Spleen (tissue), 11 donors: ENCODE measurements around the gene SDHC. TPM values are rescaled to one million over a fixed set of nuclear protein-coding genes. Genes with fewer than 3 reads are reported as not detected.

ENCODE experiments used
- DNase-seq: peaks from one replicate; pipeline ENCODE4 v3.0.0-alpha.2; 2020
- H3K27ac ChIP-seq, 8 donors: fragments of 200-600 bp; sonication (generic) in 7 of 8; 1 replicate in 4 of 8; 2 replicates in 4 of 8; pipeline versions ENCODE4 v1.5.0 to v1.8.0; 2016 to 2021; ENCODE audit warnings: inconsistent platforms in 4 of 8, mild to moderate bottlenecking in 4 of 8, moderate library complexity in 1 of 8
- H3K27me3 ChIP-seq, 7 donors: fragments of 200-600 bp; sonication (generic) in 6 of 7; replicated peaks in 1 of 7; 1 replicate in 4 of 7; 2 replicates in 3 of 7; pipeline versions ENCODE4 v1.5.0 to v1.8.0; 2016 to 2021; ENCODE audit warnings: inconsistent platforms in 3 of 7, mild to moderate bottlenecking in 1 of 7
- H3K36me3 ChIP-seq, 6 donors: fragments of 200-600 bp; sonication (generic) in 5 of 6; 1 replicate in 4 of 6; 2 replicates in 2 of 6; pipeline versions ENCODE4 v1.5.0 to v1.8.0; 2016 to 2021; ENCODE audit warnings: inconsistent platforms in 2 of 6
- H3K4me1 ChIP-seq, 6 donors: fragments of 200-600 bp; sonication (generic) in 5 of 6; 1 replicate in 3 of 6; 2 replicates in 3 of 6; pipeline versions ENCODE4 v1.5.0 to v1.8.0; 2016 to 2021; ENCODE audit warnings: inconsistent platforms in 3 of 6
- H3K4me3 ChIP-seq, 8 donors: fragments of 200-600 bp; sonication (generic) in 7 of 8; 1 replicate in 4 of 8; 2 replicates in 4 of 8; pipeline versions ENCODE4 v1.5.0 to v1.8.0; 2016 to 2021; ENCODE audit warnings: inconsistent platforms in 4 of 8, mild to moderate bottlenecking in 4 of 8, moderate library complexity in 2 of 8
- H3K9me3 ChIP-seq, 8 donors: fragments of 200-600 bp; sonication (generic) in 7 of 8; 1 replicate in 4 of 8; 2 replicates in 4 of 8; pipeline versions ENCODE4 v1.5.0 to v1.8.0; 2016 to 2021; ENCODE audit warnings: inconsistent platforms in 4 of 8
- CTCF ChIP-seq, 11 experiments: fragments of 200-600 bp in 7 of 11; fragments of 450-650 bp in 4 of 11; sonication (generic) in 4 of 11; IDR thresholded peaks in 8 of 11; conservative IDR thresholded peaks in 3 of 11; 1 replicate in 7 of 11; 2 replicates in 4 of 11; pipeline versions ENCODE4 v1.4.0 to v1.8.0; 2016 to 2021; ENCODE audit warnings: antibody characterized with exemption in 11 of 11, inconsistent platforms in 4 of 11, mild to moderate bottlenecking in 1 of 11
- POLR2A ChIP-seq, 3 donors: fragments of 450-650 bp; IDR thresholded peaks; one replicate each; pipeline ENCODE4 v1.5.1; 2017; ENCODE audit warnings: antibody characterized with exemption in 3 of 3, mild to moderate bottlenecking in 1 of 3
- POLR2AphosphoS5 ChIP-seq, 3 donors: sonication (generic); formaldehyde crosslinking; IDR thresholded peaks; one replicate each; pipeline ENCODE4 v1.5.1; 2017; ENCODE audit warnings: antibody characterized with exemption in 3 of 3
- WGBS, 5 donors: extraction: QIAGEN DNeasy Blood & Tissue Kit in 3 of 5; methylation state at CpG; one replicate each; pipeline versions ENCODE4 v1.1.5 to v1.1.7; 2013 to 2018; 5-methylcytosine and 5-hydroxymethylcytosine counted together
- intact Hi-C: fragments of 100-400 bp; cut with DNase I; formaldehyde crosslinking; loops from one replicate; pipeline ENCODE4 v1.15.0; 2023; ENCODE audit warnings: low total_unique reads
- polyA plus RNA-seq, 3 donors: library from polyadenylated mRNA; stranded (reverse); fragments of 200-250 nt; gene quantifications; one replicate each; pipeline ENCODE4 v1.2.1, GENCODE V29; 2013
- total RNA-seq, 7 donors: library from RNA; depleted of rRNA in 3 of 7; stranded (reverse); fragments of >200 nt in 3 of 7; fragmentation: NEBNext Ultra II Directional in 4 of 7; extraction: Animal tissue kit (Norgen Biotek cat#: 25700) in 4 of 7; gene quantifications; one replicate each; pipeline versions ENCODE4 v1.1.0 to v1.2.1, GENCODE V29; 2016 to 2021
- donor health status: healthy with polysubstance abuse.
- donor health status: DM: no; HTN: no; CAD: no; lungs with moderate emphysema.
- donor health status: DM: no; HTN: no; CAD: no.
- donor health status: Bipolar disorder and iron deficiency.
- donor health status: healthy.
- donor health status: DM: no; HTN: no; CAD: no.
- donor health status: DM: yes; HTN: yes; CAD: no.

Gene SDHC
- total and polyA plus RNA-seq, 10 donors: 57.0 to 170 (median 133) TPM

DNA sequence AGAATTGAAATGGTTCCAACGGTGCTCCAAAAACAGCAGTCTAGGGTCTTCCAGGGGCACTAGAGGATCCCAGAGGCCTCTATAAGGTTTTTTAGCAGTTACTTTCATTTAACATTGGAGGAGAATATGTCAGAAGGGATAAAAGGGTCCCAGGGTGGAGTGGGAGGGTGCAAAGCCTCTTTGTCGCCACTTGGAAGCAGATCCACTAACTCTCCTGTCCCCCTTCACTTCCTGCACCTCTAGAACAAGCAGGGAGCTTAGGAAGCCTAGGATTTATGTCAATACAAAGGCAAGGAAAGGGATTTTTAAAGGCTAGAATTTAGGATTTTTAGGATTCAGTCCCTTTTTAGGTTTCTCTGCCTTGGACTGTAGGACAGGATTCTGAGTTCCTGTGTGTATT is 47.3 kb upstream of the SDHC start:
- H3K9me3 ChIP-seq: no peaks in the 10 kb centered on the region
- TF ChIP-seq POLR2AphosphoS5 (IDR thresholded peaks at IDR 0.05) (no peak), CTCF (IDR thresholded peaks at IDR 0.05 in 8 of 11, conservative IDR thresholded peaks at IDR 0.05 in 3 of 11) (no peak)
- intact Hi-C loops: no loop called here
- no peak overlapping the region for H3K4me3 ChIP-seq
- no peak for DNase-seq
- peaks cover 0 to 26% (median 0%) of the 10 kb centered on the region in 7 donors for H3K27me3 ChIP-seq
- peaks cover 0 to 12% (median 0%) of the 10 kb centered on the region in 6 donors for H3K4me1 ChIP-seq
- no peaks in the 10 kb centered on the region for H3K36me3 ChIP-seq
- H3K27ac ChIP-seq: no peak overlapping the region
- WGBS, 5 donors: 57 to 86% (median 79%) methylated on average over 2 of the region's 2 CpGs

GRCh38 chr1:161267321-161267720 is 46.9 kb upstream of the SDHC start:
- Histone ChIP-seq H3K4me1 (peaks cover 0 to 12% (median 0%) of the 10 kb centered on the region in 6 donors), H3K9me3 (no peaks in the 10 kb centered on the region), H3K27me3 (peaks cover 0 to 26% (median 0%) of the 10 kb centered on the region in 7 donors), H3K27ac (no peak overlapping the region), H3K36me3 (no peaks in the 10 kb centered on the region), H3K4me3 (no peak overlapping the region)
- 17 to 36% (median 25%) methylated on average over 3 of the region's 3 CpGs for WGBS, 5 donors
- TF ChIP-seq POLR2A (IDR thresholded peaks at IDR 0.05): no peak
- no peak for TF ChIP-seq POLR2AphosphoS5 (IDR thresholded peaks at IDR 0.05)
- no peak for TF ChIP-seq CTCF (IDR thresholded peaks at IDR 0.05 in 8 of 11, conservative IDR thresholded peaks at IDR 0.05 in 3 of 11)
- no peak for DNase-seq
- intact Hi-C loops: no loop called here

DNA sequence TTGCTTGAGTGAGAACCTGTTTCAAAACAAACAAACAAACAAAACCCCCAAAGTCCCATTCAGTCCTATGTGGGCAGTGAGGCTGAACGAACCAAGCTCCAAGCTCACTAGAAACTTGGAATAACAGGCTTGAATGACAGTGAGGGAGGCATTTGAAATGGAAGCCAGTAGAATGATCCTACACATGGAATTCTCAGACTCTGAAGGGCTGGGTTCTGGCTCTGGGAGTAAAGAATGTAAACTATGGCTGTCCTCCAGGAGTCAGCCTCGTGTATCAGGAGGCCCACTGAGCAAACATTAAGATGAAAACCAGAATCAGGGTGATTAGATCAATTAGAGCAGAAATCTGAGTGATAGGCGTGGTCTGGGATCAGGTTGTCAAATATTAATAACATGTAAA is 40.8 kb upstream of the SDHC start:
- Histone ChIP-seq H3K36me3 (no peaks in the 10 kb centered on the region), H3K9me3 (no peaks in the 10 kb centered on the region), H3K27me3 (peaks cover 0 to 10% (median 0%) of the 10 kb centered on the region in 7 donors), H3K4me1 (no peaks in the 10 kb centered on the region), H3K27ac (no peak overlapping the region), H3K4me3 (no peak overlapping the region)
- intact Hi-C loops: no loop called here
- DNase-seq: no peak
- TF ChIP-seq CTCF (IDR thresholded peaks at IDR 0.05 in 8 of 11, conservative IDR thresholded peaks at IDR 0.05 in 3 of 11) (no peak), POLR2AphosphoS5 (IDR thresholded peaks at IDR 0.05) (no peak), POLR2A (IDR thresholded peaks at IDR 0.05) (no peak)
- 69 to 84% (median 78%) methylated on average over 3 of the region's 3 CpGs for WGBS, 5 donors

- Histone ChIP-seq H3K27me3 (peaks cover 0 to 10% (median 0%) of the 10 kb centered on the region in 7 donors), H3K4me3 (no peak overlapping the region), H3K27ac (no peak overlapping the region), H3K9me3 (no peaks in the 10 kb centered on the region), H3K4me1 (no peaks in the 10 kb centered on the region), H3K36me3 (peaks cover 0 to 4% (median 0%) of the 10 kb centered on the region in 6 donors)
- DNase-seq: no peak
- WGBS, 5 donors: 68 to 82% (median 73%) methylated on average over 3 of the region's 3 CpGs
- intact Hi-C loops: no loop called here
- no peak for TF ChIP-seq CTCF (IDR thresholded peaks at IDR 0.05 in 8 of 11, conservative IDR thresholded peaks at IDR 0.05 in 3 of 11)
- TF ChIP-seq POLR2AphosphoS5 (IDR thresholded peaks at IDR 0.05): no peak
- TF ChIP-seq POLR2A (IDR thresholded peaks at IDR 0.05): no peak
Observed at GRCh38 chr1:161274874-161275273, 39.3 kb upstream of the SDHC start.
